HG03159 (cell line): ENCODE measurements around the gene NUMB.

Experiments
- ATAC-seq: cut with Tn5 transposase; IDR thresholded peaks from one replicate; pipeline ENCODE4 v1.9.1; 2021; ENCODE audit warnings: mild to moderate bottlenecking, moderate library complexity; ENCODE audit not compliant: unreplicated experiment

The NUMB gene

GRCh38 chr14:73236157-73236556 lies 222.2 kb downstream of the NUMB start:
- no peak for ATAC-seq

DNA sequence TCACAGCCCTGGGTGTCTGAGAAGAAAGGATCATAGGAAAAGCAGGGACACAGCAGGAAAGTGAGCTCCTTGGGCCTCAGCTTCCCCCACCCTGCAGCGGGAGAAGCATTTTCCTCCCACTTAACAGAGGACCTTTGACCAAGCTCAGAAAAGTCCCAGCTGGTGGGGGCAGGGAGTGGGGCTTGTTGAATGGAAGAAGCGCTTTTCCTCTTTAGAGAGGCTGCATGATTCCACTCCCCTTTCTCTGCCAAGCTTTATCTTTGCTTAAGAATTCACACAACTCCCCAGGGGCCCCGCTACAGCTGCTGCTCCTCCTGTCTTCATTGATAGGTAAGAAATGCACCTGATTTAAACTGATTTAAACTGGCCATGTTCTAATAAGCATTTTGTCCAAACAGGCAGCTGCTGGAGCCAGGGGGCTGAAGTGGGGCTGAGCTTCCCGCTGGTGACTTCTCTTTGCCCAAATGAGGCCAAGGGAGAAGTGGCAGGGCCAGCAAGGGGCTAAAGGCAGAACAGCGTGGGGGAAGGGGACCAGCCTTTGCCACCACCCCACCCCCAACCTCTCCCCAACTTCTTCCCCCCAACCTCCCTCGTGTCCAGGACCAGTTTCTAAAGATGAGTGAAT lies 222.7 kb downstream of the NUMB start:
- no peak for ATAC-seq

- no peak for ATAC-seq
These were observed 223.6 kb downstream of the NUMB start for GRCh38 chr14:73234586-73235394.

DNA sequence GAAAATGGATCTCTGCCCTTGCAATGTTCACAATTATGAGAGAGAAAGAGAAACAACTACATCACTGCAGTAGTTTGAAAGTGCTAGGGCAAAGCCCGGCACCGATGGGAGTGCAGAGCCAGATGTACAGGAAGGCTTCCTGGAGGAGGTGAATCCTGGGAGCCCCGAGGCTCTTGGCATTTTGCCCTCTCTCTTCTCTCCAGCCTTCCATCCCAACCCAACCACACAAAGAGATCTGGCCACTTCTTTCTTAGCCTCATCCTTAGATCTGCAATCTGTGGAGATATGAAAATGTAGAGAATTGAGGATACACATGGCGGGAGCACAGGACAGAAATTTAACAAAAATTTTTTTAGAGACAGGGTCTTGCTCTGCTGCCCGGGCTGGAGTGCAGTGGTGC lies 224.3 kb downstream of the NUMB start:
- no peak for ATAC-seq

GRCh38 chr14:73233564-73233963 lies 224.8 kb downstream of the NUMB start:
- no peak for ATAC-seq

DNA sequence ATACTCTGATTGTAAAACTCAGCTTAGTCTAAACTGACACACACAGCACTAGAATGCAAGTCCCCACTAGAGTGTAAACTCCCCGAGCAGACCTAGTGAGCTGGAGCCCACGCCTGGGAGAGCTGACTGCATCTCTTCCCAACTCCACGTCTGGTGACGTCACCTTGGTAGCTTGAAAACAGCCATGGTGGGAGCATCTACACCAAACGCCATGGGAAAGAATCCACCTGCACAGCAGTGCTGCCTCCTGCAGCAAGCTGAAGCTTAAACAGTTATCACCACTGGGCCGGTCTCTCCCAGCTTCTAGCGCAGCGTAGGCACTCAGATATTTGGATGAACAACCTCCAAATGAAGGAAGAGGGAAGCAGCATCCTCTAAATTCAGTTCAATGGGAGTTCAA lies 225.4 kb downstream of the NUMB start:
- no peak for ATAC-seq

GRCh38 chr14:73231981-73232851 lies 226.1 kb downstream of the NUMB start:
- ATAC-seq: no peak

DNA sequence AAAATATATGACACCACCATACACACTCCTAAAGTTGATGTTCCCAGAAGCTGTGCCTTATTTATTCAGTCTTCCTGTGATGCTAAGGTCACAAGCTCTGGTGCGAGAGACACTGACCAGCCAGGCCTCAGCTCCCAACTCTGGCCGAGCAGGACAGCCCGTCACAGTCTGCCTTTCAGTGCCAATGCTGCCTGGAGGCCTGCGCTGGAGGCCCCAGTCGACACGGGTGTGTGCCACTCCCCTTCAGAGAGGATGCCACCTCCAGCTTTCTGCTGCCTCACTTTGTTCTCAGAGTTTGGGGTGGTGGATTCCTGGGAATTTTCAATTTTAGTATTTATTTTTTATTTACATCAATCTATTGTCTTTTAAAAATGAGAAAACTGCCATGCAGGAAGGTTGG lies 228.3 kb downstream of the NUMB start:
- ATAC-seq: no peak

- ATAC-seq: no peak
These were observed 230.2 kb downstream of the NUMB start for GRCh38 chr14:73227812-73228781.

- ATAC-seq: no peak
These were observed 232.8 kb downstream of the NUMB start for GRCh38 chr14:73225496-73225895.
